T47D (cell line): ENCODE results near the gene COA1.

ENCODE experiments used
- DNase-seq, 2 experiments: peaks; one replicate each; pipeline versions ENCODE4 v3.0.0 to v3.0.0-alpha.2; 2011 to 2012; ENCODE audit warnings: low read depth in 1 of 2, low spot score in 1 of 2
- JUND ChIP-seq: IDR thresholded peaks from 2 replicates; pipeline ENCODE4 v1.6.1; 2012; ENCODE audit warnings: low read depth
- in situ Hi-C: cut with HindIII; loops from 2 replicates; pipeline ENCODE4 v1.10.0; 2016; ENCODE audit warnings: low sequenced_read_pairs, low pct_unique_long_range_greater_than_20kb

The COA1 gene

GRCh38 chr7:43659549-43659896 is 69.8 kb downstream of the COA1 start:
- no peak for DNase-seq
- TF ChIP-seq JUND, result no peak
- in situ Hi-C loops, result no loop called here

- no peak for TF ChIP-seq JUND
- in situ Hi-C loops, result no loop called here
- no peak for DNase-seq
Measured at GRCh38 chr7:43658718-43659548, 70.4 kb downstream of the COA1 start.

DNA sequence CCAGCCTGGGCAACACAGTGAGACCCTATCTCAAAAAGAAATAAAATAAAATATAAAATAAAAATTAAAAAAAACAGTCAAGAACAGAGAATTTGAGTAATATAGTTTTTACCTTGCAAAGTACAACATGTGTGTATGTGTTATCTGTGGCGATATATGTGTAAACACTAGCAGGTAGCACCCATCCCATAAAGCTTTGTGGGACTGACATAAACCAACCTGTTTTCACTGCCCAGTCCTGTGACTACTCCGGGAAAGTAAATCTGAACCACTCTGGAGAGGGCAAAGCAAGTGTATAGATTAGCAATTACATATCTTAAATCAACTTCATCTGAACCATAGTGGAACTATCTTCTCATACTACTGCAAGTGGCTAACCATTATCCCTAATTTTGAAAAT is 72.3 kb downstream of the COA1 start:
- in situ Hi-C loops, result no loop called here
- no peak for TF ChIP-seq JUND
- DNase-seq, result no peak

DNA sequence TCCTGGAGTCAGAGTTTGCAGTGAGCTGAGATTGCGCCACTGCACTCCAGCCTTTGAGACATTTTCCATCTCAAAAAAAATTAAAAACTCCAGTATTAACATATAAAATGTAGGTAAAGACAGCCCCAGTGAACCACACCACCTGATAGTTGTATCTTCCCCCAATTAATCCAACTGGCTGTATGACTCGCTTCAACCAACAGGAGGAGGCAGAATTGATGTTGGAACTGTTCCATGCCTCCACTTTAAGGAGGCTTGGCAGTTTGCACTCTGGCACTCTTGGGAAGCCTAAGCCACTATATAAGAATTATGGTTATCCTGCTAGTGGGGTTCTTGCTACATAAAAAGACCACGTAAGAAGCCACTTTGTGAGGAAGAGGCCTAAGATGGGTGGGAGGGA is 73.7 kb downstream of the COA1 start:
- in situ Hi-C loops, result no loop called here
- no peak for DNase-seq
- no peak for TF ChIP-seq JUND

- in situ Hi-C loops, result no loop called here
- TF ChIP-seq JUND, result no peak
- DNase-seq, result no peak
Measured at GRCh38 chr7:43653891-43654504, 75.3 kb downstream of the COA1 start.

GRCh38 chr7:43653466-43653865 is 75.9 kb downstream of the COA1 start:
- in situ Hi-C loops, result no loop called here
- no peak for DNase-seq
- no peak for TF ChIP-seq JUND

GRCh38 chr7:43652364-43652763 is 77.0 kb downstream of the COA1 start:
- in situ Hi-C loops, result no loop called here
- no peak for TF ChIP-seq JUND
- DNase-seq, result no peak

DNA sequence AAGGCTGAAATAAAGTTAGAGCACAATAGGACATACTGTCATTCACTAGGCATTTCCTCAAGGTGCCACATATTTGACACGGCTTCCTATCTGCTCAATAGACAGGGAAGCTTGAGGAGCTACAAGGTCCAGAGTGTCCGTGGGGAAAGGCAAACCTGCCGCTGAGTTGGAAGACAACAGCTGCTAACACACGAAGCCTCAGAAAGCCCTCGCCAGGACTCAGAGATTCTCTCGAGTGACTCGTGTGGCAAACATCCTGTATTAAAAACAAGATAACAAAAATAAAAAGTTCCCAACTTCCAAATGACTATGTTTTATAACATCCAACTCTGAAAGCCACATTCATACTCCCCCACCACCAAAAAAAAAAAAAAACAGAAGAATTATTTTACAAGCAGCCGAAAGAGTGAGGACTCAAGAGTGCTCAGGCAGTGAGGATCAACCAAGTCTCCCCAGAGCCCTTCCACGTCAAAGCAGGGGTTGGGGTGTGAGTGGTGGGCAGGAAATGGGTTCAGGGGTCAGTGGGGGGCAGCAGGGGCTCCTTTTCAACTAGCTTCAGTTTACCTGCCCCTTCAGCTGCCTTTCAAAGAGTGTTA is 78.8 kb downstream of the COA1 start:
- no peak for DNase-seq
- in situ Hi-C loops, result no loop called here
- no peak for TF ChIP-seq JUND

DNA sequence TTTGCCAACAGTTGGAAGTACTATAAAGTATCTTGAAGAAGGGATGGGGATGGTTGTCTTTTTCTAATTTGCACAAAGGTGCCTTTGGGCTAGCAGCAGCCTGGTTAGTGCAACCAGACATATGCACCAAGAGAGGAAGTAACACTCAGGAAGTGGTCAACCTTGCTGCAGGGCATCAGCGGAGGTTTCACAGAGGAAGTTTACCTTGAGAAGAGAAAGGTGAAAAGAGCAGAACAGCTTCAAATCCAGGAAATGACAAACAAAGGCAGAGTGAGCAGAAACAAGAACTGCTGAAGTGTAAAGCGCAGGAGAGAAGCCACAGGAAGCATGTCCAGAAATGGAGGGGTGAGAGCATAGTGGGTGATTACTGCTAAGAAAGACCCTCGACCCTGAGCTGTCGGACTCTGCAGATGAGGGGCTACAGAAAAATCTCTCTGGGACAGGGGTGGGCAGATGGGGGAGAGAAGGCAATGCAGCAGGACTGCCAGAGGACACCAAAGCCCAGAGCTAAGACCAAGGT is 79.5 kb downstream of the COA1 start:
- in situ Hi-C loops, result no loop called here
- no peak for TF ChIP-seq JUND
- DNase-seq, result peak in 1 of 2 experiments; percentile 42

DNA sequence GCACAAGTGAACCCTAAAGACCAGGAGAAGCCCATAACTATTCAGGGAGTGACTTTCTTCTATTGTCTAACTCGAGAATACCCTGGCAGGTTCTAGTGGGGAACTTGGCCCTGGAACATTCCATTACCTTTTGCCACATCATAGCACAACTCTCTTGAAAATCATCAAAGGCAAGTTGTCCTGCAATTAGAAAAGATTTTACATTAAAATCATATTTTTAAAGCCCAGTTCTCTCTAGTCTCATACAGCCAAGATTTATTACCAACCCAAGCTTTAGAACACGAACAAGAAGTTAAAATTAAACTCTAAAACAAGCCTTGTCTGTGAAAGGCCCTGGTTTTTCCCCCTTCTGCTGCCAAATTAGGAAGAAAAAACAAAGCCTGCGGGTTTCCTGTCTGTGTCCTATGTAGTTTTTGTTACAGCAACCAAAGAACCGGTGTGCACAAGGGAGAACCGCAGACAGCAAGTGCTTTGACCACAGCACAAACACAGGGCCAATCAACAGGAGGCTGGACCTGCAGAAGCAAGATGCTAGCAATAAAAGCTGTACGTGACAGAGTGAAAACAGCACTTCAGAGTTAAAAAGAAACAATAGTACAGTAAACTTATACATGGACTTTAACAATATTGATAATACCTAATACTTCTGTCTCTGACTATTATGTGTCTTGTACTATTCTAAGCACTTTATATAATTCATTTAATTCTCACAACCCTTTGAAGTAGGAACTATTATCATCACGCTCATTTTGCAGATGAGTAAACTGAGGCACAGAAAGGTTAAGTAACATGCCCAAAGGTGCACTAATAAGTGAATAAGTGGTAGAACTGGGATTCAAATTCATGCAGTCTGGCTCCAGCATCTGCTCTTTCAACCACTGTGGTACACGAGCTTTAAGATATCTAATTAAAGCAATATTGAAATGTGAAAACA is 80.6 kb downstream of the COA1 start:
- in situ Hi-C loops, result no loop called here
- no peak for TF ChIP-seq JUND
- DNase-seq, result no peak

- DNase-seq, result peak in 1 of 2 experiments; percentile 63
- in situ Hi-C loops, result no loop called here
- TF ChIP-seq JUND, result no peak
Measured at GRCh38 chr7:43647673-43648472, 81.5 kb downstream of the COA1 start.

DNA sequence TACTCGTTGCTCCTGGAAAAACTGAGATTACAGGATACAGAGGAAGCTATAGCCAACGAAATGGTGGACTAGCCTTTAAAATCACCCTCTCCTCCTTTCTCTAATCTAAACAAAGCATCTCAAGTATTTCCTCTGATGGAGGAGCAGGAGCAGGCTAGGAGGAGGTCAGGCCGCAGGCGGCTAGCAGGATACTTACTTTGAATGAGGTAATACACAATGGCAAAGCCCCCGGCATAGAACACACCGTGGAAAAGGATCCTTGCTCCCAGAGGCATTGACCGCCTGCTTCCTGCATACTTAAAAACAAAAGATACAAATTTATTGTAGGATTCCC is 82.0 kb downstream of the COA1 start:
- DNase-seq, result no peak
- in situ Hi-C loops, result no loop called here
- no peak for TF ChIP-seq JUND
